ENCODE results near the gene RGSL1.
"Not testable (repeated sequence)": the region's sequence is repeated elsewhere in the genome, so short reads cannot be mapped to it uniquely, and the experiment has no call there.

Gene RGSL1

GRCh38 chr1:182447124-182447523 lies 2.8 kb upstream of the RGSL1 start:
- DNase-seq, result not testable (repeated sequence)

DNA sequence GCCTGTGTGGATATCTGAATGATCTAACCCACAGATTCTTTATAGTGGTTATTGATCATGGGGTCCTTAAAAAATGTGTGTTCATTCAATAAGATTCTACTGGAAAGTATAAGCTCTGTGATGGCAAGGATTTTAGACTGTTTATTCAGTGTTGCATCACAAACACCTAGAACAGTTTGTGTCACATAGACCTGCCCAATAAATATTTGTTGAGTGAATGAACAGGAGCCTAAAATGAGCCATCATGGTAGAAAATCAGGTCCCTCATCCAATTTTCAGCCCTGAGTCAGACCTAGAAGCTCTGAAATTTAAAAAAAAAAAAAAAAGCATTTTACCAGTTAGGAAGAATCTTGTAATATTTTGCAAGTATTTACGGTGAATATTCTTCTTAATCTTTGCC lies 2.3 kb upstream of the RGSL1 start:
- DNase-seq, result no peak

DNA sequence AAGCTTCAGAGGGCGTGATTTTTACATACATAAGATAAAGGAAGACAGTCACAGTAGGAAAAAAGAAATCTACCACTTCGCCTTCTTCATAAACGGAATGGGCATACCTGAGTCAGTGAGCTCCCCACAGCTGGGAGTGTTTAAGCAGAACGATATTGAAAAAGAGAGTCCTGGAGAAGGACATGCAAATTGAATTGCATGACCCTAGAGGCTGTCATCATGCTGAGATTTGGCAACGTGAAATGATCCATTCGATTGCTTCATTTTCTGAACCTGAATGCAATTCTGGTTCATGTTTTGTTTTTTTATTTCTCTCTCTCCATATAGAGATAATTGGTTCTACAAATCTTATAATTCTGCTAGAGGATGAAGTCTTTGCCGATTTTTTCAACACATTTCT lies 3.7 kb downstream of the RGSL1 start:
- no peak for DNase-seq

GRCh38 chr1:182457844-182458243 lies 7.9 kb downstream of the RGSL1 start:
- no peak for DNase-seq

DNA sequence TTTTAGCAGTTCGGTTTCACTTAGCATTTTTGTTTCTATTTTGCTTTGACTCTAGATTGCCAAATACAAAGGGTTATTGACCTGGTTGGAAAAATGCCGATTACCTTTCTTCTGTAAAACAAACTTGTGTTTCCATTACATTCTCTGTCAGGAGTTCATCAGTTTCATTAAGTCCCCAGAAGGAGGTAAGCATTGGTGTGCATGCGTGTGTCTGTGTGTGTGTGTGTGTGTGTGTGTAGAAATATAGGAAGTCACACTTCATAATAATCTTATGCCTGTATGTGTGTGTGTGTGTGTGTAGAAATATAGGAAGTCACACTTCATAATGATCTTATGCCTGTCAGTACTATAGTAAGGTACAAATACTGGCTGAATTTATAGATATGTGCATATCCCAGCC lies 10.0 kb downstream of the RGSL1 start:
- DNase-seq, result no peak

DNA sequence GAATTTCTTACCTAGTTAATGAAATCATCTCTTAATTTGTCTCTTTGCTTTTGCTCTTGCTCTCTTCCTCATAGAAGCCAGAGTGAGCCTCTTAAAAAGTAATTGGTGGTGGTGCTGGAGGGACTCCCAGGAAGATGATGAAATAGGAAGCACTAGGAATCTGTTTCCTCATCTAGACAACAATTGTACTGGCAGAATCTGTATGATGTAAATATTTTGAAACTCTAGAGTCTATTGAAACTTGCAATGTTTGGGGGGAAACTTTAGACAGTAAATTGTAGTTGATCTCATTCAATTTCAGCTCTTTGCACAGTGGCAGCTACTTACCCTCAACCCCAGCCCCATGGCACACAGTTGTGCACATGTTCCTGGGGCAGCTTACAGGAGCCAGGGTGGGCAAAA lies 10.6 kb downstream of the RGSL1 start:
- no peak for DNase-seq

DNA sequence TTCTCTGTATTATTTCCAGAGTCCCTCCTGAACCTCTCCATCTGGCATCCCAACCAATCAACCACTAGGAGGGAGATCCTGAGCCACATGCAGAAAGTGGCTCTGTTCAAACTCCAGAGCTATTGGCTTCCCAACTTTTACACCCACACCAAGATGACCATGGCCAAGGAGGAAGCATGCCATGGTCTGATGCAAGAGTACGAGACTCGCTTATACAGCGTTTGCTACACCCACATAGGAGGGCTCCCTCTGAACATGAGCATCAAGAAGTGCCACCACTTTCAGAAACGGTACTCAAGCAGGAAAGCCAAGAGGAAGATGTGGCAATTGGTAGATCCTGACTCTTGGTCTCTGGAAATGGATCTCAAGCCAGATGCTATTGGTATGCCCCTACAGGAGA lies 23.6 kb downstream of the RGSL1 start:
- no peak for DNase-seq

GRCh38 chr1:182476625-182477024 lies 26.7 kb downstream of the RGSL1 start:
- DNase-seq, result no peak

- no peak for DNase-seq
Observed at GRCh38 chr1:182478238-182478637, 28.3 kb downstream of the RGSL1 start.

- no peak for DNase-seq
Observed at GRCh38 chr1:182484067-182484466, 34.1 kb downstream of the RGSL1 start.

DNA sequence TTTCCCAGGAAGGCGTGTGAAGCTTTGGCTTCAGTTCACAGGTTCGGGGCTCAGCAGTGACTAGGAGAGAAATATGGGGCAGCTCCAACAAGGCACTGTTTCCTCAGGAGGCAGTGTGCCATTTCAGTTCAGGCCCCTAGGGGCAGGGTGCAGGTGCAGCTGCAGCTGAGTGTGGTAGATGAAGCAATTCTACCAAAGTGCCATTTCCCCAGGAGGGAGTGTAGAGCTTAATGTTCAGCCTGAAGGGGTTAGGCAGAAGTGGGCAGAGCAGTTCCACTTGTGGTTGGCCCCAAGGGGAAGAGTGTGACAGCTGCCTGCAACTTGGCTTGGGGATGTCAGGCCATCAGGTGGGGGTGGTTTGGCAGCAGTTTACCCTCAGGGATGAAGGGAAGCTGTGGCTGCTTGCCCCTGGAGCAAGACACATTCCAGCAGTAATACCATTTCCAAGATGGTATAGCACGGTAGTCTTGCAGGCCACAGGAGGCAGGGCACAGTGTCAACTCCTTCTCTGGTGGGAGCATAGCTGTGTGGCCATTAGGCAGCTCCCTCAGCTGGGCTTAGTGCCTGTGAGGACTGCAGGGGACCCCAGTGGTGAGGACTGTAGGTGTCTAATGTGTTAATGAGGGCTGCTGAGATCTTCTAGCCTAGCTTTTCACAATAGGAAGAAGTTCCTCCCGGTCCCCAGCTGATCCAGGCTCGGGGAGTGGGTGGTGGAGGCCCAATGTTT lies 34.7 kb downstream of the RGSL1 start:
- no peak for DNase-seq

DNA sequence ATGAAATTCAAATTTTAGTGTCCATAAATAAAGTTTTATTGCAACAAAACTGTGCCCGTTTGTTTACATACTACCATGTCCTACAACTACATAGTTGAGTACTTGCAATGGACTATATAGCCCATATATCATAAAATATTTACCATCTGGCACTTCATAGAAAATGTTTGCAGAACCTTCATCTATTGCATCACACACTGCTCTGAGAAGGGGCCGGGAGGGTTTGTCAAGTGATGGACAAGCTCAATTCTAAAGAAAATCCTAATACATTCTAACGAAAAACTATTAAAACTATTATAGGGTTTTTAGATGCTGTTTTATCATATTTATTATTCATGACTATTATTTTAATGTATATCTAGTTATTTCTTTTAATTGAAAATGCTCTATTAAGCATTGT lies 35.9 kb downstream of the RGSL1 start:
- no peak for DNase-seq

DNA sequence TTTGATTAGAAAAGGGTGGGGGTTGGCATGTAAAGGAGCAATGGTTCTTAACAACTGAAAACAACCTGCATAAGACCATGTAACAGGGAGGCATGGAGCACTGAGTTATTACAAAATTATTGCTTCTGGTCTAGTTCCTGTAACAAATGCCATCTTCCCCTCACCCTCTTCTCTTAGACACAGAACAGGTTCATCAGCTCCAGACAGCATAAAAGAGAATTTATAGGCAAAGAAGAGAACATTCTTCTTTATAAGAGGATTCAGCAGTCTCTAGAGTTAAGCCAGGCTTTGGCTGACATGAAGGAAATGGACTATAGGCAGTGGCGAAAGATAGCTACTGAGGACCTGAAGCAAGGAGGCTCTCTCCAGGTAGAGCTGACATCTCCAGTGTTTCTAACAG lies 38.9 kb downstream of the RGSL1 start:
- DNase-seq, result no peak

GRCh38 chr1:182493063-182493462 lies 43.1 kb downstream of the RGSL1 start:
- no peak for DNase-seq

DNA sequence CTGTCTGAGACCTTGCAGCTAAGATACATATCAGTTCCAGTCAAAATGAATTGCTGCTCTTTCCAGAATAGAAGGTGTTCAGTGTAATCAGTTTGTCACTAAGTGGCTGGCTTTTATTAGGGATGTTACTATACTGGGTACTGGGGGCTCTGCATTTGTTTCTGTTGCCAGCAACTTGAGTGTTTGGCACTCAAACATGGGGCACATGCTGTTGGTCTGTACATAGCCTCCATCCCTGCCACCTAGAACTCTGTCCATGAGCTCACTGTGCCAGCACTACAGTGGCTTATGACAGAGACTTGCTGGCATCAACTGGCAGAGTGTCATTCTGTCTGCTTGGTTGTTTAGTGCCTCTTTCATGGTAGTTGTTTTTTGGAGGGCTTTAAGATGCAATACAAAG lies 45.1 kb downstream of the RGSL1 start:
- DNase-seq, result no peak

DNA sequence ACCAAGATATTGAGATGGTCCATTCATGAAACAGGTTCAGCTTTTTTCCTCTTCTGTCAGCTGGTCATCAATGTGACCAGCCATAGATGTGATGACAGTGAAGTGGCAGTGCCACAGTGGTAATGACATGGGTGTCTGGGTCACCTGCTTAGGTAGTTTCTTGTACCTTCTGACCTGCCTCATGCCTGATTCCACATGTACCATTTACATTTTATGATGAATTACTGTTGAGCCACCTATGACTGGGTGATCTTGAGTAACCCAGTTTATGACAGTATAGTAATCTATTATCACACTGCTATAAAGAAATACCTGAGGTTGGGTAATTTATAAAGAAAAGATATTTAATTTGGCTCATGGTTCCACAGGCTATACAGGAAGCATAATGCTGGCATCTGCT lies 45.7 kb downstream of the RGSL1 start:
- DNase-seq, result no peak

GRCh38 chr1:182507685-182508084 lies 57.7 kb downstream of the RGSL1 start:
- DNase-seq, result no peak

DNA sequence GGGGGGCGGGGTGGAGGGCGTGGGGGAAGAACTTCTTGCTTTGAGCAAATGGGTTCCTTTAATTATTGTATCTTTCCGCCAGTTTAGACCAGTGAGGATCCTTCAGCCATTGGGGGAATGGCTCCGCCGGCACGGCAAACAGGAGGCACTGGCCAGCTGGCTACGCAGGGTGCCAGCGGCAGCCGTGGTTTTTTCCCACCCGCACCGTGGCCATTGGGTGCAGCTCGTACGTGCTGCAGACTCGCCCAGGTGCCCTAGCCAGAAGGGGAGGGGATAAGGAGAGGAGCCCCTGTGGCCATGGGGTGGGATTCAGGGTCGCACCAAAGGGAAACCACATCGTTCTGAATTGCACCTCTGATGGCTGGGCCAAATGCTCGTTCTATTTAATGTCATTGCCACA lies 65.6 kb downstream of the RGSL1 start:
- no peak for DNase-seq

- DNase-seq, result no peak
Observed at GRCh38 chr1:182520736-182521135, 70.8 kb downstream of the RGSL1 start.

GRCh38 chr1:182525342-182525741 lies 75.4 kb downstream of the RGSL1 start:
- no peak for DNase-seq

DNA sequence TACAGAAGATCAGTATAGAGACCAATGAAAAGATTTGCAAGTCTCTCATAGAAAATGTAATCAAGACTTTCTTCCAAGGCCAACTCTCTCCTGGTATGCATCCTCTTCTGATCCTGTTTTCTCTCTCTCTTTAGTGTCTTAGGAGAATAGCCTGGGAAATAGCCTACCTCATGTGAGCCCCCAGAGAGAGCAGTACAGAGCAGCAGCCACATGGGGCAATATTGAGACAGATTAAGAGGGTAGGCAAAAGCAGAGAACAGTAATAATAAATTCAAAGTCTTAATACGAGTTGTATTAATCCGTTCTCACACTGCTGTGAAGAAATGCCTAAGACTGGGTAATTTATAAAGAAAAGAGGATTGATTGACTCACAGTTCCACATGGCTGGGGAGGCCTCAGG lies 77.7 kb downstream of the RGSL1 start:
- DNase-seq, result no peak

DNA sequence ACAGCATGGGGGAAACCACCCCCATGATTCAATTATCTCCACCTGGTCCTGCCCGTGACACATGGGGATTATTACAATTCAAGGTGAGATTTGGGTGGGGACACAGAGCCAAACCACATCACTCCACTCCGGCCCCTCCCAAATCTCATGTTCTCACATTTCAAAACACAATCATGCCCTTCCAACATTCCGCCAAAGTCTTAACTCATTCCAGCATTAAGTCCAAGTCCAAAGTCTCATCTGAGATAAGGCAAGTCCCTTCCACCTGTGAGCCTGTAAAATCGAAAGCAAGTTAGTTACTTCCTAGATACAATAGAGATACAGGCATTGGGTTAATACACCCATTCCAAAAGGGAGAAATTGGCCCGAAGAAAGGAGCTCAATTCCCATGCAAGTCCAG lies 78.3 kb downstream of the RGSL1 start:
- DNase-seq, result not testable (repeated sequence)

DNA sequence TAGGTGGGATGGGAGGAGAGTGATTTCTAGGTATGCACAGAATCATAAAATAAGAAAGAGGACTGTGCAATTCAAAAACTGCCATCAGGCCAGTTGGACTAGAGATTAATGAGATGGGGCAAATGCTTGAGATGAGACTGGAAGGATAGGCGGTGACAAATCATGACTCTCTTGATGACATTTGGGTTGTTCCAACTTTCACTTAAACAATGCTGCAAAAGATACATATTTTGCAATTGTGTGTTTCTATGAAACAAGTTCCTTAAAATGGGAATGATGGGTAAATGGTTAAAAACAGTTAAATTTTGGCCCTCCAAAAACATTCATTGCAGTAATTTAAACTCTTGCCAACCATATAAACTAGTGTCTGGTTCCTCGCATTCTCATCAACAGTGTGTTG lies 84.0 kb downstream of the RGSL1 start:
- DNase-seq, result no peak

DNA sequence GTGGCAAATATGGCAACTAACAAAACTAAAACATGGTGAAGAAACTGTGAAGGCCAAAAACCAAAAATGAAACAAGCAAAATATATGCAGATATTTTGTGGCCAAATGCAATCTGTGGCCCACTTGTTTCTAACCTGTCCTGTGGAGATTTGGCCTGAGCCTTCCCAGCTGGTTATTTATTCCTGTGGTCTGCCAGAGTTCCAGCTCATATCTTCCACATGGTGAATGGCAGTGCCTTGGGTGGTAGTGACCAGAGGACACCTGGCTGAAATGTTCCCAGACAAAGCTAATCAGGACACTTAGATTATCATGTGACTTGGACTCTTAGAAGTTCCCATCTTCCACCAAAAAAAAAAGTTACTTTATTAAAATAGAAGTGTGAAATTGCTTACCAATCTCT lies 99.4 kb downstream of the RGSL1 start:
- no peak for DNase-seq

- no peak for DNase-seq
Observed at GRCh38 chr1:182549811-182550210, 99.9 kb downstream of the RGSL1 start.

DNA sequence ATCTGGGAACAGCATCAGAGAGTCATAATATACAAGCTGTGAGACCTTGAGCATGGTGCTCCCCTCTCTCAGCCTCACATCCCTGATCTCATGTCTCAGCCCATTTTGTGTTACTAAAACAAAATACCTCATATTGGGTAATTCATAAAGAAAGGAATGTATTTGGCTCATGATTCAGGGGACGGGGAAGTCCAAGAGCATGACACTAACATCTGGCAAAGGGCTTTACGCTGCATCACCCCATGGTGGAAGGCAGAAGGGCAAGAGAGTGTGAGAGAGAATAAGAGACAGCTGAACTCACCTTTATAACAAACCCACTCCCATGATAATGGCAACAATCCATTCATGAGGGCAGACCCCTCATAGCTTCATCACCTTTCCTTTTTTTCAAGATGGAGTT lies 102.6 kb downstream of the RGSL1 start:
- no peak for DNase-seq
